Vagina (tissue), 2 donors: ENCODE data around the gene DNAH1.

Experiments used
- POLR2AphosphoS5 ChIP-seq, 2 donors: sonication (generic); formaldehyde crosslinking; IDR thresholded peaks; one replicate each; pipeline ENCODE4 v1.9.0; 2017; ENCODE audit warnings: antibody characterized with exemption in 2 of 2, mild to moderate bottlenecking in 2 of 2, low read depth in 1 of 2; ENCODE audit not compliant: insufficient read depth in 1 of 2
- TF ChIP-seq, protein P1 (sequence below), 3 experiments: fragments of 450-650 bp in 2 of 3; fragments of 200-600 bp in 1 of 3; sonication (generic) in 1 of 3; IDR thresholded peaks; one replicate each; pipeline ENCODE4 v1.5.1; 2017 to 2019; ENCODE audit warnings: antibody characterized with exemption in 3 of 3, mild to moderate bottlenecking in 2 of 3, moderate library complexity in 2 of 3

DNA sequence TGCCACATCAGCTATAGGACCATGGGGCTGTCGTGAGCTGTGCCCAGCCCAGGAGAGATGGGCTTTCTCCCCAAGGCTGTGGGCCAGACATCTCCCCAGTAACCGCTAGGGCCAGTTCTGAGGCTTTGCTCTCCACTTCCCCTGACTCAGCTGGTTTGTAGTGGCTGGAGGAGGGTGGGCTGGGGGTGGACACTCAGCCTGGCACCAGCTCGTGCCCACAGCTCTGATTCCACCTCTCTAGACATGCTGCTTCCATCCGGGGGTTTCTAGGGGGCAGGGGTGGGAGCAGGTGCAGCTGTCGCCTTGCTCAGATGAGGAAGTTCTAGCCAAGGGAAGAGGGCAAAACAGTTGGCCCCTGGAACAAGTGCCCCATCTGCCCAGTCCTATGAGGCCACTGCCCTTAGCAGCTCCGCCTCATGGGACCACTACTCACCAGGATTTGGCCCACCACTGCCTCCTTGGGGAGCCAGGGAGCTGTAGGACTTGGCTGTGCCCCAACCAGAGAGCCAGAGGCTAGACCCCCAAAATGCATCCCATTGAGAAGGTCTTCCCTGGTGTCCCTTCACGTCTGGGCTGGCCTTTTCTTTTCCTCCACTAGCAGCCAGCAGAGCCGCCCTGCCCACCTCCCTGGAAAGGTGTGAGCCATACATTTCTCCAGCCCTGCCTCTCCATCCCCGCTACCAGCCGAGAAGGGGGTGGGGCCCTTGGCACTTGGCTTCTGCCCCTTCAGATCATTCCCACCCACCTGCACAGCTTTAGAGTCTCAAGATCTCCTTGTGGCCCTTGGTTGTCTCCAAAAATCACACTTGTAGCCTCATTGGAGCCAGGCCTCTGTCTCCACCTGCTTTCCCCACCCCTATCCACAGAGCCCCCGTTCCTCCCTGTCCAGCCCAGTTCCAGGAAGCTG, 18.6 kb upstream of the DNAH1 start:
- TF ChIP-seq, protein P1, sequence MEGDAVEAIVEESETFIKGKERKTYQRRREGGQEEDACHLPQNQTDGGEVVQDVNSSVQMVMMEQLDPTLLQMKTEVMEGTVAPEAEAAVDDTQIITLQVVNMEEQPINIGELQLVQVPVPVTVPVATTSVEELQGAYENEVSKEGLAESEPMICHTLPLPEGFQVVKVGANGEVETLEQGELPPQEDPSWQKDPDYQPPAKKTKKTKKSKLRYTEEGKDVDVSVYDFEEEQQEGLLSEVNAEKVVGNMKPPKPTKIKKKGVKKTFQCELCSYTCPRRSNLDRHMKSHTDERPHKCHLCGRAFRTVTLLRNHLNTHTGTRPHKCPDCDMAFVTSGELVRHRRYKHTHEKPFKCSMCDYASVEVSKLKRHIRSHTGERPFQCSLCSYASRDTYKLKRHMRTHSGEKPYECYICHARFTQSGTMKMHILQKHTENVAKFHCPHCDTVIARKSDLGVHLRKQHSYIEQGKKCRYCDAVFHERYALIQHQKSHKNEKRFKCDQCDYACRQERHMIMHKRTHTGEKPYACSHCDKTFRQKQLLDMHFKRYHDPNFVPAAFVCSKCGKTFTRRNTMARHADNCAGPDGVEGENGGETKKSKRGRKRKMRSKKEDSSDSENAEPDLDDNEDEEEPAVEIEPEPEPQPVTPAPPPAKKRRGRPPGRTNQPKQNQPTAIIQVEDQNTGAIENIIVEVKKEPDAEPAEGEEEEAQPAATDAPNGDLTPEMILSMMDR (IDR thresholded peaks at IDR 0.05): no peak
- TF ChIP-seq POLR2AphosphoS5 (IDR thresholded peaks at IDR 0.05; ENCODE audit: insufficient read depth in 1 of 2, low read depth in 1 of 2): no peak
